HTERT RPE-1 (cell line): ENCODE data around the gene CHMP2B.

Source experiments
- in situ Hi-C: fragments of 300-500 bp; cut with MboI; formaldehyde crosslinking; loops from 4 replicates; pipeline ENCODE4 v1.14.3; 2020; ENCODE audit warnings: low sequenced_read_pairs

CHMP2B gene

DNA sequence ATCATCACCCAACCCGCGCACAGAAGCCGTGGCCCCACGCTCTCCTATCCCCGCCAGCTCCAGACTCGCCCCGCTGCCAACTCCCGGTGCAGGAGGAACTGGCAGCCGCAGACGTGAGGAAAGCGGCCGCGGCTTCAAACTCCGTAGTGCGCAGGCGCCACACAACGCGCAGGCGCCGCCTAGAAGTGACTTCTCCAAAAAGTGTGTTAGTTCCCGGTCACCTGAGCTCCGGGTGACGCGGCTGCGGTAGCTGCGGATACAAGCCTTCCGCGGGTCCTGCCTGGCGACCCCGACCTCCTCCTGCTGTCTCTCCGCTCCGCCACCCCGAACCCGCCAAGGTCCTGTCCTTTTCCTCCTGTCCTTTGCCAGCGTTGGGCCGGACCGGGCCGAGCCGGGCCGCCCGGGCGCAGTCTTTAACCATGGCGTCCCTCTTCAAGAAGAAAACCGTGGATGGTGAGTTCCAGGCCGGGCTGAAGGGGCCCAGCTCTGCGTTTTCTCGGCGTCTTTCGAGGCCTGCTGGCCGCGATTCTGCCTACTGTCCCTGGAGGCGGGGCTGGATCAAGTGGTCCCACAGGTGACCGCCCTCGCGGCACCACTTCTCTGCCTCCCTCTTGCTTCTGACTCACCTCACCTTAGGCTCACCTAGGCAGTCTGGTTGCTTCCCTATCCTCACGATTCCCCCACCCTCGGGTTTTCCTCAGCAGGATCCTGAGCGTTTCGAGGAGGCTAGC lies at the start of gene CHMP2B:
Gene CHMP2B, plus strand, starts transcription at position 206 of the 731 bp plus-strand sequence. Its CDS starts 214 bp downstream, at position 420.
- in situ Hi-C loops = no loop called here

GRCh38 chr3:87179642-87180041 lies 47.5 kb upstream of the CHMP2B start:
- in situ Hi-C loops = no loop called here

DNA sequence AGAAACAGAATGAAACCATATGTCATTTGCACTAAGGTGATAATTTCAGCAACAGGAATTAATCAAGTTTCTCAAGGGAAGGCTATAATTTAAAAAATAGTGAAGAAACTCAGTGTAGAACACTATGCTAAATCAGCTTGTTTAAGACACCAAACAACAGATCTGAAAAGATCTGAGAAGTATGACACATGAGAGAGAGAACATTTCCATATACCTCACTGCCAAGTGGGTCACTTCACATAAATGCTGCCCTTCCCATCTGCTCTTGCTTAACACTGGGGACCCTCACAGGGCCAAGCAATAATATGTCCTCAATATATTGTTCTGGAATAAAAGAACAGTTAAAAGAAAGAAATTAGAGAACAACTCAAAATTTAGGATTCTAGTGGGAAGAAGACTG lies 45.6 kb upstream of the CHMP2B start:
- in situ Hi-C loops = no loop called here

DNA sequence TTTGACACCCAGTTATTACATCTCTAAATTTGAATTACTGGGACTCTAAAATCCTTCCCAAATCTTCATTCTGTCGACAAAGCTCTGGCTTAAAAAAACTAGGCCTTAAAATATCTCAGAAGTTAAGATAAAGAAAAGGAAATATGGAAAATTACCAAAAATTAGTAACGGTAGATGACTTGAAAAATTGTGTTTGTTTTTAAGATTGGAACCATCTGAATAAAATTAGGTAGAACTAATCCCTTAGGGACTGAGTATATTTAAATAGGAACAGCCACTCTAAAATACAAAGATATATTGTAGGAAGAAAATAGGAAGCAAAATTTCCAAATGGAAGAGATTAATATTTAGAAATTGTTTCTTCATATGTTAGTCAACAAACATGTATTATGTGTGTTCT lies 45.1 kb upstream of the CHMP2B start:
- in situ Hi-C loops = no loop called here

- in situ Hi-C loops = no loop called here
These were observed 40.4 kb upstream of the CHMP2B start for GRCh38 chr3:87186608-87187159.

DNA sequence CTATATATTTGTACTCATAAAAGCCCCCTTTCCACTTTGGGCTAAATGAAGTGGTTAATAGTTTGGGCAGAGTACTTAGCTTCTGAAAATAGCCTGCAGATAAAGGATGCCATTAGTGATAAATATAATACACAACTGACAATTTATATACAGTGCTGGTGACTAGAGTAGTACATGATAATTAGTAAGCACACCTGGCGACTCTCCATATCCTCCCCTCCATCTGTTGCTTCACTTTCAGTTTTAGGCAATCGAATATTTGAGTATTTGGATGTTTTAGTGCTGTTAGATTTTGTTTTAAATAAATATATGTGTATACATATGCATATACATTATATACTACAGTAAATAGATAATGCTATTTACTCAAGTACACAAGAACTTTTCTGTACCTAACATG lies 35.9 kb upstream of the CHMP2B start:
- in situ Hi-C loops = no loop called here

- in situ Hi-C loops = no loop called here
These were observed 35.5 kb upstream of the CHMP2B start for GRCh38 chr3:87191641-87192040.

GRCh38 chr3:87196879-87197278 lies 30.2 kb upstream of the CHMP2B start:
- in situ Hi-C loops = no loop called here

DNA sequence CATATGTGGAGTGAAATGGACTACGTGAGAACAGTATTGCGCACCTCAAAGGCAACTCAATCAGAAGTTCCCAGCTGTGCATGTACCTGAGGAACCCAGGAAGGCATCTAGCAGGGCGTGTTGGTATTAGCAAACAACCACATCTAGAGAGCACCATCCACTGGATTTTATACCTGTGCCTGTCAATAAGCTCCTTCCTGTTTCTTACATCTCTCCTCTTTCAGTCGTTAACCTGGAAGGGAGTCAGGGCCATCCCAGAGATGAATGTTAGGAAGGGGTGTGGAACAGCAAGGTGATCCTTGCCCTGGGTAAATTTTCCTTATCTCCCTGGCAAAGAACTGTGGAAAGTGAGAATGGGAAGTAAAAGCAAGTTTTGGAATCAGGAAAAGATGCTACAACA lies 29.6 kb upstream of the CHMP2B start:
- in situ Hi-C loops = no loop called here

GRCh38 chr3:87198774-87199173 lies 28.3 kb upstream of the CHMP2B start:
- in situ Hi-C loops = no loop called here

GRCh38 chr3:87199628-87200027 lies 27.5 kb upstream of the CHMP2B start:
- in situ Hi-C loops = no loop called here

- in situ Hi-C loops = no loop called here
These were observed 27.0 kb upstream of the CHMP2B start for GRCh38 chr3:87200060-87200647.

DNA sequence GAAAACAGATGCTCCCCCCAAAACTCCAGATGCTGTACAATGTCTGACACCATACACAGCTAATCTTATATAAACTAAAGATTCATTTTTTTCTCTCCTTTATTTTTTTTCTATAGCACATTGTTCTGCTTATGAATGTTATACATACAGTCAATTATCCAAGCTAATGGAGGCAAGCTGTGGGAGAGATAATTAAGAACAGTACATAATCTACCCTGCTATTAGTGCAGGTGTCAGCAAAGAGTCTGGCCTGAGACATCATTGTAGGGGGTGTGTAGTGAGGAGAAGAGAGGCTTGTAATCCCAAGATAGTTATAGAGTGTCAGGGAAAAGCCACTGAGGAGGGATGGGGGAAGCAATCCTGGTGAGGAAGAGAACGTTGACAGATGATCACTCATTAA lies 25.4 kb upstream of the CHMP2B start:
- in situ Hi-C loops = no loop called here

DNA sequence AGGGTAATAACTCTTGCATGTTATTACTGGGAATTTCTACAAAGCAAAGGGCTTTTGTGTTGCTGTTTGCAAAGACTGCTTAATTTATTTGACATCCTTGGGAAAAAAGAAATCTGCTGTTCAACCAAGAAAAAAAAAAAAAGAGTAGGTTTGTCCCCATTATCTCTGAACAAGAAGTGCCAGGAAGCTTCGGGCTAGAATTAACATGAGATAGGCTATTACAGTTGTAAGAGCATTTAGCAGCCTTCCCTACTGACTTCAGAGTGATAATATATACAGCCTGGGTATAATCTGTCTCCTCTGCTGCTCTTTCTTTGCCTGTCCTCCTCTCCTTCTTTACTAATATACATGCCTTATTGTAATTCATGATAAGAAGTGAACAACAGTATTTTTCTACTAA lies 23.3 kb upstream of the CHMP2B start:
- in situ Hi-C loops = no loop called here

DNA sequence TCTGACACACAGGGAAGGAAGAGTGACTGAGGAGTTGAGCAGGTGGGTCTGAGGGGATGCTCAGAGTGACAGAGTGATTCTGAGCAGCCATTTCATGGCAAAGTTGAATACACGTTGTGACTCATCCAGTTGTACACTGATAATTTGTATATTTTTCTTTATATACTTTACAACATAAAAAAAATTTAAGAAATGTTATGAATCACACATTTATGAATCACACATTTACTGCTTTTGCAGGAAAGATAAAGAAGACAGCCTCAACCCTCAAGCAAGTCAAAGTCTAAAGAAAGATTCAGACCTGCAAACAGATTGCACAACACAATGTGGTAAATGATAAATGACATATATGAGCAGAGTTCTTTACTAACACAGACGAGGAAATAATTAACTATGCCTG lies 21.0 kb upstream of the CHMP2B start:
- in situ Hi-C loops = no loop called here

- in situ Hi-C loops = no loop called here
These were observed 20.5 kb upstream of the CHMP2B start for GRCh38 chr3:87206635-87207034.

DNA sequence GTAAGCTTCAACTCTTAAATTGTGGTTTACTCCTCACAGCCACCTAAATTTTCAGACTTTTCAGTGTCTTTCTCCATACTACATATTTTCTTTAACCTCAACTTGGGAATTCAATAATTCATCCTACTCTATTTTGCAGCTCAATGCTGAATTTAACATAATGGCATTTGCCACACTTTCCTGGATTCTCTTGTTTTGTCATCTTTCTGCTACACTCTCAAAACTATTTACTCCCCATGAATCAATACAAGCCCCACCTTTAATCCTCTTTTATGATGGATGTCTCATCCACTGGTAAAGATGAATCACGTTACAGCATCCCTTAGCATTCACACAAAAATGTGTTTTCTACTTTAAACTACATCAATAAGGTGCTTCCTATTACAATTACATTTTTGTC lies 19.6 kb upstream of the CHMP2B start:
- in situ Hi-C loops = no loop called here

GRCh38 chr3:87209111-87209510 lies 18.0 kb upstream of the CHMP2B start:
- in situ Hi-C loops = no loop called here

DNA sequence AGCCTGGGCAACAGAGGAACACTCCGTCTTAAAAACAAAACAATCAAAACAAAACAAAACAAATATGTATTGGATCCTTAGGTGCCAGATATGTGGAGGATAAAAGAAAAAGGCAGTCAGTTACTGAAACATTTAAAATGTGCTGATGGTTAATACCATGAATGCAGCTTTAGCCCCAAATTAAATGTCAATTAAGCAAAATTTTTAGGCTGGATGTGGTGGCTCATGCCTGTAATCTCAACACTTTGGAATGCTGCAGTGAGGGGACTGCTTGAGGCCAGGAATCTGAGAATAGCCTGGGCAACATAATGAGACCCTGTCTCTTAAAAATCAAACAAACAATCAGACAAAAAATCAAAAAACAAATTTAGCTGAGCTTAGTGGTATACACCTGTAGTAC lies 8.5 kb upstream of the CHMP2B start:
- in situ Hi-C loops = no loop called here

- in situ Hi-C loops = no loop called here
These were observed 7.5 kb upstream of the CHMP2B start for GRCh38 chr3:87219611-87220010.

GRCh38 chr3:87225659-87226058 lies 1.4 kb upstream of the CHMP2B start:
- in situ Hi-C loops = no loop called here

DNA sequence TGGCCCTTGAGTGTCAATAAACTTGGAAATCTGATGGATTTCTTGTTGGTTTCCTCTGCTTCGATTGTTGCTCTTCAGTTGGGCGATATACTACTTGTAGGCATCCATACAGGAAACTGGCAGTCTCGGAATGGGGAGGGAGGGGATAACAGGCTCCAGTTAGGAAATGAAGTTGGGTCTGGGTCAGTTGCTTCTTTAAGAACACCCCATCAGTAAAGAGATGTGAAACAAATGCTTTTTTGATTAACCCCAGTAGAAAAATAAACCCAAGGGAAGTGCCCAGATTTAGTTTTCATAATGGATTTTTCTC lies 681 bp downstream of the CHMP2B start:
- in situ Hi-C loops = no loop called here

DNA sequence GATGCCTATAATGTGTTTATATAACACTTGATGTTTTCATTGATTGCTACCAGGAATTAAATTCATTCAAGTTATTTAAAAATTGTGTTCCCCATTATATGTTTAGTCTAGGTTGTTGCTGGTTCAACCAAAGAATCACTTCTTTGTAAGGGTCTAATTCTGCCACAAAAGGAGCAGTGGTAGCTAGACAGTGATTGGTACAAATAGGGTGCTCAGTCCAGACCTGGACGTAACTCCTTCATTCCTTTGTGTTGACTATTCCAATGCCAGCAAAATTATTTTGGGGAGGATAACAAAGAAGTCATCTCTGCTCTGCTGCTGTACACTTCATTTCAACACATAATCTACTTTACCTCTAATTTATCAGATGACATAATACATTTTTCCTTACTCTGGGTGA lies 1.2 kb downstream of the CHMP2B start:
- in situ Hi-C loops = no loop called here
